Mucosa of descending colon (tissue), 3 donors: ENCODE results near the gene BCHE. TPM values are rescaled to one million over a fixed set of nuclear protein-coding genes. Genes with fewer than 3 reads are reported as not detected.

Source experiments
- ATAC-seq: fragments of 200-7000 bp; cut with Tn5 transposase; one replicate; pipeline ENCODE4 v1.9.1; 2020; ENCODE audit warnings: mild to moderate bottlenecking, moderate library complexity
- DNase-seq, 3 donors: peaks; one replicate each; pipeline ENCODE4 v3.0.0-alpha.2; 2020
- H3K36me3 ChIP-seq: fragments of 200-600 bp; one replicate; pipeline ENCODE4 v1.8.0; 2021; ENCODE audit warnings: low read depth, mild to moderate bottlenecking
- H3K4me1 ChIP-seq: fragments of 200-600 bp; one replicate; pipeline ENCODE4 v1.8.0; 2021; ENCODE audit warnings: low read depth, mild to moderate bottlenecking
- H3K4me3 ChIP-seq: fragments of 200-600 bp; one replicate; pipeline ENCODE4 v1.8.0; 2021; ENCODE audit warnings: mild to moderate bottlenecking
- H3K9me3 ChIP-seq: fragments of 200-600 bp; one replicate; pipeline ENCODE4 v1.8.0; 2021; ENCODE audit warnings: mild to moderate bottlenecking
- intact Hi-C, 2 donors: fragments of 100-400 bp; cut with DNase I in 1 of 2; cut with micrococcal nuclease in 1 of 2; formaldehyde crosslinking; loops; one replicate each; pipeline versions ENCODE4 v1.11.0 to v1.11.1; 2022; cut with DNase I, micrococcal nuclease
- total RNA-seq, 3 donors: library from RNA; stranded (reverse); fragmentation: NEBNext Ultra II Directional in 2 of 3; extraction: Animal tissue kit (Norgen Biotek cat#: 25700) in 2 of 3; gene quantifications; one replicate each; pipeline versions ENCODE4 v1.2.1 to v1.2.4, GENCODE V29; 2021 to 2023
- TF ChIP-seq, protein P1 (sequence below): fragments of 200-600 bp; IDR thresholded peaks from one replicate; pipeline ENCODE4 v1.8.0; 2022; ENCODE audit warnings: antibody characterized with exemption, mild to moderate bottlenecking
- donor health status: DM: no; HTN: no; CAD: no; lungs with moderate emphysema.
- donor health status: DM: no; HTN: no; CAD: no.
- donor health status: DM: no; HTN: yes; CAD: no.

The BCHE gene
- total RNA-seq, 3 donors from 2014 or later = 1.2 to 26.6 (median 3.1) TPM

DNA sequence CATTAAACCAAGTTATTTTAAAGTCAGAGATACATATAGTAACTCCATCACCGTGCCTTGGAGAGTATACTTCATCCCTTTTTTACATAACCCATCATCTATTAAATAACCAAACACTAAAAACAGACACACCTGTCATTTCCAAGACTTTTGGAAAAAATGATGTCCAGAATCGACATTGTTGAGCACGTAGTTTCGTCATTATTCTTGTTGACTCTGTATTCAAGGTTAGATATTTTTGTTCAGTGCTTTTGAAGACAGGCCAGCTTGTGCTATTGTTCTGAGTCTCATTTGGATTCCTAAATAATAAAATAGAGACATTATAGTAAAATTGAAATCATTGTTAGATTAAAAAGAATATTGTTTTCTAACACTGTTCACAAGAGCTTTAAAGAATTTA is 51.2 kb downstream of the BCHE start:
- DNase-seq (no peak), ATAC-seq (no peak)
- TF ChIP-seq, protein P1, sequence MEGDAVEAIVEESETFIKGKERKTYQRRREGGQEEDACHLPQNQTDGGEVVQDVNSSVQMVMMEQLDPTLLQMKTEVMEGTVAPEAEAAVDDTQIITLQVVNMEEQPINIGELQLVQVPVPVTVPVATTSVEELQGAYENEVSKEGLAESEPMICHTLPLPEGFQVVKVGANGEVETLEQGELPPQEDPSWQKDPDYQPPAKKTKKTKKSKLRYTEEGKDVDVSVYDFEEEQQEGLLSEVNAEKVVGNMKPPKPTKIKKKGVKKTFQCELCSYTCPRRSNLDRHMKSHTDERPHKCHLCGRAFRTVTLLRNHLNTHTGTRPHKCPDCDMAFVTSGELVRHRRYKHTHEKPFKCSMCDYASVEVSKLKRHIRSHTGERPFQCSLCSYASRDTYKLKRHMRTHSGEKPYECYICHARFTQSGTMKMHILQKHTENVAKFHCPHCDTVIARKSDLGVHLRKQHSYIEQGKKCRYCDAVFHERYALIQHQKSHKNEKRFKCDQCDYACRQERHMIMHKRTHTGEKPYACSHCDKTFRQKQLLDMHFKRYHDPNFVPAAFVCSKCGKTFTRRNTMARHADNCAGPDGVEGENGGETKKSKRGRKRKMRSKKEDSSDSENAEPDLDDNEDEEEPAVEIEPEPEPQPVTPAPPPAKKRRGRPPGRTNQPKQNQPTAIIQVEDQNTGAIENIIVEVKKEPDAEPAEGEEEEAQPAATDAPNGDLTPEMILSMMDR = no peak
- no peaks in the 10 kb centered on the region for H3K36me3 ChIP-seq
- H3K9me3 ChIP-seq = no peaks in the 10 kb centered on the region
- no peaks in the 10 kb centered on the region for H3K4me1 ChIP-seq
- intact Hi-C loops = no loop called here
- H3K4me3 ChIP-seq = no peak overlapping the region

GRCh38 chr3:165784337-165784736 is 52.9 kb downstream of the BCHE start:
- intact Hi-C loops = no loop called here
- Histone ChIP-seq H3K36me3 (no peaks in the 10 kb centered on the region), H3K9me3 (no peaks in the 10 kb centered on the region), H3K4me3 (no peak overlapping the region), H3K4me1 (no peaks in the 10 kb centered on the region)
- DNase-seq = no peak
- TF ChIP-seq, protein P1 = no peak
- ATAC-seq = no peak

- no peak for ATAC-seq
Observed at GRCh38 chr3:165783383-165783782, 53.8 kb downstream of the BCHE start.

DNA sequence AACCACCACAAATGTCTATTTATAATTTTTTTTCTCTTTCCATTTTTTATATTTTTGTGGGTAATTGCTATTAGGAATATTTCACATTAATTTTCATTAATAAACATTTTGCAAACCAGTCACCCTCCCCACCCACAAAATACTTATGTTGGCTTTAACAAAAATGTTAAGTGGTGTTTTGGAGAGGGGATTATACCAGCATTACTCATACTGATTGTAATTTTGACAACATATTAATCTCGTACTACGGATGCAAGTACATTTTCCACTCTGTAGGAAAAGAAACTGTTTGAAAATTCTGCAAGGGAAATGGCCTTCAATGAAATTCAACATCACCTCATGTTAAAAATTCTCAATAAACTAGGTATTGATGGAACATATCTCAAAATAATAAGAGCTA is 58.3 kb downstream of the BCHE start:
- TF ChIP-seq, protein P1 = no peak
- H3K36me3 ChIP-seq = no peaks in the 10 kb centered on the region
- no peak overlapping the region for H3K4me3 ChIP-seq
- no peaks in the 10 kb centered on the region for H3K9me3 ChIP-seq
- no peak for ATAC-seq
- intact Hi-C loops = no loop called here
- DNase-seq = no peak
- H3K4me1 ChIP-seq = no peaks in the 10 kb centered on the region

More at GRCh38 chr3:165783383-165783782, 53.8 kb downstream of the BCHE start:
- H3K4me1 ChIP-seq = no peaks in the 10 kb centered on the region
- TF ChIP-seq, protein P1 = no peak
- no peaks in the 10 kb centered on the region for H3K36me3 ChIP-seq
- no peak for DNase-seq
- H3K9me3 ChIP-seq = no peaks in the 10 kb centered on the region
- intact Hi-C loops = no loop called here
- H3K4me3 ChIP-seq = no peak overlapping the region

DNA sequence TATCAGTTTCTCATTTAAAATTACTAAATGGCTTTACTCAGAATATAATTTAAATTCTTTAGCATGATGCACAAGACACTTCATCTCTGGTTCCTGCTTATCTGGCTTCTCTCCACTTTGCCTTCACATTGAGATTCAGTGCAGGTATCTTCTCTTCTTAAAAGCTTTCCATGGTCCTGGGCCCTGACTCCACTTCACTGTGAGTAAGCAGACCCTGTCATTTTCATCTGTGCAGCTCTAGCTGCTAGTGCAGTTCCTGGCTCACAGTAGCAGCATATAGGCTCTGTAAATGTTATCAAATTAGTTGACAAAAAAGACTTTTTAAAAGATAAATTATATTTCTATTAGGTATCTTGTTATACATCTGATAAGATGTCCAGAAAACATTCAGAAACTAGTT is 58.8 kb downstream of the BCHE start:
- Histone ChIP-seq H3K36me3 (no peaks in the 10 kb centered on the region), H3K9me3 (no peaks in the 10 kb centered on the region), H3K4me3 (no peak overlapping the region), H3K4me1 (no peaks in the 10 kb centered on the region)
- TF ChIP-seq, protein P1 = no peak
- ATAC-seq (no peak), DNase-seq (no peak)
- intact Hi-C loops = no loop called here

GRCh38 chr3:165775824-165776223 is 61.4 kb downstream of the BCHE start:
- intact Hi-C loops = no loop called here
- Histone ChIP-seq H3K4me3 (no peak overlapping the region), H3K36me3 (no peaks in the 10 kb centered on the region), H3K9me3 (no peaks in the 10 kb centered on the region), H3K4me1 (no peaks in the 10 kb centered on the region)
- ATAC-seq = no peak
- TF ChIP-seq, protein P1 = no peak
- no peak for DNase-seq
